Ovary (tissue), 9 donors: ENCODE results near the gene FAM13B. TPM values are rescaled to one million over a fixed set of nuclear protein-coding genes. Genes with fewer than 3 reads are reported as not detected.

Source experiments
- DNase-seq, 5 donors: peaks; one replicate each; pipeline ENCODE4 v3.0.0-alpha.2; 2019 to 2020
- H3K27ac ChIP-seq, 2 donors: fragments of 200-600 bp; one replicate each; pipeline versions ENCODE4 v1.5.1 to v1.8.0; 2019 to 2022
- H3K27me3 ChIP-seq: fragments of 200-600 bp; one replicate; pipeline ENCODE4 v1.8.0; 2022
- H3K36me3 ChIP-seq: fragments of 200-600 bp; sonication (generic); one replicate; pipeline ENCODE4 v1.5.1; 2019
- H3K4me1 ChIP-seq: one replicate; pipeline ENCODE4 v1.8.1; 2013; ENCODE audit warnings: mild to moderate bottlenecking, moderate library complexity; ENCODE audit not compliant: insufficient read depth
- H3K4me3 ChIP-seq: fragments of 200-600 bp; sonication (generic); one replicate; pipeline ENCODE4 v1.5.1; 2017
- H3K9me3 ChIP-seq, 2 donors: fragments of 200-600 bp in 1 of 2; sonication (generic) in 1 of 2; one replicate each; pipeline versions ENCODE4 v1.5.1 to v1.8.1; 2013 to 2019; ENCODE audit warnings: mild to moderate bottlenecking in 1 of 2, moderate library complexity in 1 of 2
- CTCF ChIP-seq, 3 donors: fragments of 450-650 bp in 2 of 3; fragments of 200-600 bp in 1 of 3; IDR thresholded peaks; one replicate each; pipeline versions ENCODE4 v1.5.1 to v1.8.0; 2016 to 2022; ENCODE audit warnings: antibody characterized with exemption in 3 of 3, mild to moderate bottlenecking in 1 of 3
- EP300 ChIP-seq: sonication (generic); formaldehyde crosslinking; IDR thresholded peaks from one replicate; pipeline ENCODE4 v1.6.1; 2017; ENCODE audit warnings: antibody characterized with exemption
- POLR2A ChIP-seq: fragments of 450-650 bp; IDR thresholded peaks from one replicate; pipeline ENCODE4 v1.6.1; 2017; ENCODE audit warnings: antibody characterized with exemption, mild to moderate bottlenecking, moderate library complexity
- WGBS, 3 donors: extraction: QIAGEN DNeasy Blood & Tissue Kit in 1 of 3; methylation state at CpG; one replicate each; pipeline versions ENCODE4 v1.1.5 to v1.1.7; 2013 to 2017; 5-methylcytosine and 5-hydroxymethylcytosine counted together
- intact Hi-C, 4 donors: fragments of 100-400 bp; cut with DNase I; formaldehyde crosslinking; loops; one replicate each; pipeline versions ENCODE4 v1.11.0 to v1.15.1; 2022 to 2023
- polyA plus RNA-seq, 2 donors: library from polyadenylated mRNA; stranded (reverse); fragments of 200-250 nt in 1 of 2; fragments of 350-450 nt in 1 of 2; fragmentation: Illumina TruSeq in 1 of 2; extraction: RNeasy Lipid Tissue Mini Kit (QIAGEN cat#74804) in 1 of 2; gene quantifications; one replicate each; pipeline ENCODE4 v1.2.3, GENCODE V29; 2013 to 2014
- total RNA-seq, 7 donors: library from RNA; depleted of rRNA in 2 of 7; stranded (reverse); fragments of >200 nt in 2 of 7; fragmentation: NEBNext Ultra II Directional in 3 of 7; extraction: Animal tissue kit (Norgen Biotek cat#: 25700) in 3 of 7; gene quantifications; one replicate each; pipeline versions ENCODE4 v1.1.0 to v1.2.4, GENCODE V29; 2016 to 2023
- donor health status: DM: no; HTN: no; CAD: no; lungs with moderate emphysema.
- donor health status: DM: no; HTN: no; CAD: no.
- donor health status: Bipolar disorder and iron deficiency.
- donor health status: DM: yes; HTN: yes; CAD: no.
- donor health status: DM: no; HTN: no; CAD: no.
- donor health status: DM: yes; HTN: yes; CAD: no.

FAM13B gene
- total and polyA plus RNA-seq, 9 donors = 18.8 to 56.7 (median 46.8) TPM

GRCh38 chr5:137960819-137961218, 72.1 kb downstream of the FAM13B start:
- TF ChIP-seq CTCF (IDR thresholded peaks at IDR 0.05) (no peak), POLR2A (no peak), EP300 (no peak)
- DNase-seq = no peak
- intact Hi-C loops = no loop called here
- WGBS, 3 donors = 93 to 96% (median 95%) methylated on average over 3 of the region's 3 CpGs
- Histone ChIP-seq H3K4me1 (no peaks in the 10 kb centered on the region), H3K4me3 (no peak overlapping the region), H3K27me3 (no peaks in the 10 kb centered on the region), H3K27ac (no peak overlapping the region), H3K36me3 (no peaks in the 10 kb centered on the region), H3K9me3 (no peaks in the 10 kb centered on the region)

GRCh38 chr5:137960141-137960540, 72.7 kb downstream of the FAM13B start:
- no peak overlapping the region for H3K4me3 ChIP-seq
- 59 to 75% (median 67%) methylated on average over 2 of the region's 2 CpGs for WGBS, 3 donors
- intact Hi-C loops = no loop called here
- no peaks in the 10 kb centered on the region for H3K27me3 ChIP-seq
- no peak for DNase-seq
- H3K36me3 ChIP-seq = no peaks in the 10 kb centered on the region
- H3K9me3 ChIP-seq = no peaks in the 10 kb centered on the region
- TF ChIP-seq EP300 = no peak
- no peaks in the 10 kb centered on the region for H3K4me1 ChIP-seq
- H3K27ac ChIP-seq = no peak overlapping the region

- Histone ChIP-seq H3K36me3 (no peaks in the 10 kb centered on the region), H3K4me3 (no peak overlapping the region), H3K27me3 (no peaks in the 10 kb centered on the region), H3K27ac (no peak overlapping the region), H3K9me3 (no peaks in the 10 kb centered on the region), H3K4me1 (peaks cover 2% of the 10 kb centered on the region)
- WGBS, 3 donors = 74 to 81% (median 78%) methylated on average over 4 of the region's 4 CpGs
- intact Hi-C loops = no loop called here
- no peak for DNase-seq
- TF ChIP-seq EP300 (no peak), POLR2A (no peak), CTCF (IDR thresholded peaks at IDR 0.05) (no peak)
Observed at GRCh38 chr5:137959488-137959887, 73.4 kb downstream of the FAM13B start.

- H3K4me1 ChIP-seq = peaks cover 2% of the 10 kb centered on the region
- DNase-seq = no peak
- 4 to 15% (median 11%) methylated on average over 1 of the region's 1 CpG for WGBS, 3 donors
- no peak for TF ChIP-seq CTCF (IDR thresholded peaks at IDR 0.05)
- no peak for TF ChIP-seq EP300
- no peak for TF ChIP-seq POLR2A
- H3K9me3 ChIP-seq = no peaks in the 10 kb centered on the region
- no peak overlapping the region for H3K4me3 ChIP-seq
- H3K36me3 ChIP-seq = no peaks in the 10 kb centered on the region
- no peak overlapping the region for H3K27ac ChIP-seq
- intact Hi-C loops = no loop called here
- no peaks in the 10 kb centered on the region for H3K27me3 ChIP-seq
Observed at GRCh38 chr5:137957948-137958347, 74.9 kb downstream of the FAM13B start.

GRCh38 chr5:137954131-137954879, 78.6 kb downstream of the FAM13B start:
- H3K27ac ChIP-seq = peak overlapping the region in 1 of 2 donors; percentile 16
- H3K36me3 ChIP-seq = no peaks in the 10 kb centered on the region
- no peaks in the 10 kb centered on the region for H3K9me3 ChIP-seq
- no peaks in the 10 kb centered on the region for H3K27me3 ChIP-seq
- peaks cover 2% of the 10 kb centered on the region for H3K4me1 ChIP-seq
- TF ChIP-seq POLR2A (no peak), EP300 (no peak), CTCF (IDR thresholded peaks at IDR 0.05) (no peak)
- WGBS, 3 donors = 25 to 34% (median 30%) methylated on average over 9 of the region's 9 CpGs
- no peak overlapping the region for H3K4me3 ChIP-seq
- DNase-seq = peak in 2 of 5 donors; percentile 58 to 62
- intact Hi-C loops = no loop called here
